GM19372 (cell line): Measurements from ENCODE around the gene CDCA5.

Experiments used
- ATAC-seq: cut with Tn5 transposase; IDR thresholded peaks from one replicate; pipeline ENCODE4 v1.9.1; 2021; ENCODE audit warnings: mild to moderate bottlenecking, low read depth, moderate library complexity; ENCODE audit not compliant: unreplicated experiment

The CDCA5 gene

DNA sequence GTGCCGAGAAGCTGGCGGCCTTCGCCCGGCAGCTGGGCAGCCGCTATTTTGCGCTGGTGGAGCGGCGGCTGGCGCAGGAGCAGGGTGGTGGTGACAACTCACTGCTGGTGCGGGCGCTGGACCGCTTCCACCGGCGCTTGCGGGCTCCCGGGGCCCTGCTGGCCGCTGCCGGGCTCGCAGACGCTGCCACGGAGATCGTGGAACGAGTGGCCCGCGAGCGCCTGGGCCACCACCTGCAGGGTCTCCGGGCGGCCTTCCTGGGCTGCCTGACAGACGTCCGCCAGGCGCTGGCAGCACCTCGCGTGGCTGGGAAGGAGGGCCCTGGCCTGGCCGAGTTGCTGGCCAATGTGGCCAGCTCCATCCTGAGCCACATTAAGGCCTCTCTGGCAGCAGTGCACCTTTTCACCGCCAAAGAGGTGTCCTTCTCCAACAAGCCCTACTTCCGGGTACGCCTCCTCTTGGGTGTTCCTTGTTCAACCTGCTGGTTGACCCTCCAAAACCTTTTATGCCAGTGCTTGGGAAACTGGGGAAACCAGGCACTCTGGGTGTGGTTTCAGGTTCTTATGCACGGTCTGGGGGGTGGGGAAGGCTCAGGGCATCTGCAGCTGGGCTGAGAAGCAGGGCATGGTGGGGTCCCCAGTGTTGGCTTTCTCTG is 24.8 kb upstream of the CDCA5 start:
- no peak for ATAC-seq

DNA sequence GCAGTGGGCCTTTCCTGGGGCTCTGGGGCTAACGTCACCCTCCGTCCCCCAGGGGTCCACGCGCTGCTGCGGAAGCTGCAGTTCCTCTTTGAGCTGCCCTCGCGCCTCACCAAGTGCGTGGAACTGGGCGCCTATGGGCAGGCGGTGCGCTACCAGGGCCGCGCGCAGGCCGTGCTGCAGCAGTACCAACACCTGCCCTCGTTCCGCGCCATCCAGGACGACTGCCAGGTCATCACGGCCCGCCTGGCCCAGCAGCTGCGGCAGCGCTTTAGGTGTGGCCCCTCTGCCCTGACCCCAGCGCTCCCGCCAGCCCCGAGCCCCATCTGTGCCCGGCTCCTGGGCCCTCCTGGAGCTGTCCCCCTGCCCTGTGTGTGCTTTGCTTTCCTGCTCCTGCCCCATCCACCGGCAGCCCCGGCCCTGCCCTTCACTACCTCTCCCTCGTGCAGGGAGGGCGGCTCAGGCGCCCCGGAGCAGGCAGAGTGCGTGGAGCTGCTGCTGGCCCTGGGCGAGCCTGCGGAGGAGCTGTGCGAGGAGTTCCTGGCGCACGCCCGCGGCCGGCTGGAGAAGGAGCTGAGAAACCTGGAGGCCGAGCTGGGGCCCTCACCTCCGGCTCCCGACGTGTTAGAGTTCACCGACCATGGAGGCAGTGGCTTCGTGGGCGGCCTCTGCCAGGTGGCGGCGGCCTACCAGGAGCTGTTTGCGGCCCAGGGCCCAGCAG is 24.1 kb upstream of the CDCA5 start:
- ATAC-seq = no peak

DNA sequence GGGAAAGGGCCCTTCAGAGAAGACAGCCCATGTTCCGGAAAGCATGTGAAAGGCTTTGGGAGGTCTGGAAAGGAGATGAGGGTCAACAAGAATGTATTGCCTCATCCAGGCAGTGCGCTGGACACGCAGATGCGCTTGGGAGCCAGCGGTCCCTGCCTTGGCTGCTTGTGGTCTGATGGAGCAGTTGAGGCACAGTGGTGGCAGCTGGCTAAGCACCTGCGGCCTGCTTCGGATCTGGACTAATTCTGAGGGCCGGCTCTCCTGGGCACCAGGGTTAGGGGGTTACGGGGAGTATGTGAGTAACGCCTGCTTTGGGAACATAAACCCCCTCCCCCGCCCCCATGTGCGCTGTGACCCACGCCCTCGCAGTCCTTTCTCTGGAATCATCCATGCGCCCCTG is 23.2 kb upstream of the CDCA5 start:
- ATAC-seq = no peak

DNA sequence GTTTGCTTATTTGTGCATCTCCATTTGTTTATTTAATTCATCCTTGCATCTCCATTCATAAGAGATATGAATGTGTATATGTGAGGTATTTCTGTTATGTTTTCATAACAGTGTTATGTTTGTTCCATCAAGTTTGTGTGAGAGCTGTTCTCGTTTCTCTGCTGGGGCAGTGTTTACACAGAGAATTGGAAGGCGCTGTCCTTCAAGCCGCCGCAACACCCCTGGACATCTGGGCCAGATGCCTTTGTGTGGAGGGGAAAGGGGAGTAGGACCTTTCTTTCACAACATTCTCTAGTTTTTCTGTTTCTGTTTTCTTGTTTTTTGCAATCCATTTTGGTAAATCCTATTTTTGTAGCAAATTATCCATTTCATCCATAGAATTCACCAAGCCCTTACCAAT is 20.8 kb upstream of the CDCA5 start:
- ATAC-seq = no peak

DNA sequence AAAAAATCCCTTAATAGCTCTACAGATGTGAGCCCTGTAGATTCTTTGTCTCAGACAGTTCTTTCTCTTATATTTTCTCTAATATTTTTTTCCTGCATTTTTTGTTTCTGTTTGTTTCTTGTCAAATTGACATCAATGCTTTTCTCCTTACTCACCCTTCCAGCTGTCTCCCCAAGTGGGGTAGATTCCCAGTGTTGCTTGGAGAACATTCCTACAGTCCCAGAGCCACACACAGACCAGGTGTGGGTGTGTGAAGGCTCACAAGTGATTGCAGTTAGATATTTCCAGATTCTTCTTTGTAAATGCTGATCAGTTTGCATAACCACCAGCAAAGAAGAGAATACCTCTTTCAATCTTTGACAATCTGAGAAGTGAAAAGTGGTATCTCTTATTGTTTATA is 19.6 kb upstream of the CDCA5 start:
- no peak for ATAC-seq

DNA sequence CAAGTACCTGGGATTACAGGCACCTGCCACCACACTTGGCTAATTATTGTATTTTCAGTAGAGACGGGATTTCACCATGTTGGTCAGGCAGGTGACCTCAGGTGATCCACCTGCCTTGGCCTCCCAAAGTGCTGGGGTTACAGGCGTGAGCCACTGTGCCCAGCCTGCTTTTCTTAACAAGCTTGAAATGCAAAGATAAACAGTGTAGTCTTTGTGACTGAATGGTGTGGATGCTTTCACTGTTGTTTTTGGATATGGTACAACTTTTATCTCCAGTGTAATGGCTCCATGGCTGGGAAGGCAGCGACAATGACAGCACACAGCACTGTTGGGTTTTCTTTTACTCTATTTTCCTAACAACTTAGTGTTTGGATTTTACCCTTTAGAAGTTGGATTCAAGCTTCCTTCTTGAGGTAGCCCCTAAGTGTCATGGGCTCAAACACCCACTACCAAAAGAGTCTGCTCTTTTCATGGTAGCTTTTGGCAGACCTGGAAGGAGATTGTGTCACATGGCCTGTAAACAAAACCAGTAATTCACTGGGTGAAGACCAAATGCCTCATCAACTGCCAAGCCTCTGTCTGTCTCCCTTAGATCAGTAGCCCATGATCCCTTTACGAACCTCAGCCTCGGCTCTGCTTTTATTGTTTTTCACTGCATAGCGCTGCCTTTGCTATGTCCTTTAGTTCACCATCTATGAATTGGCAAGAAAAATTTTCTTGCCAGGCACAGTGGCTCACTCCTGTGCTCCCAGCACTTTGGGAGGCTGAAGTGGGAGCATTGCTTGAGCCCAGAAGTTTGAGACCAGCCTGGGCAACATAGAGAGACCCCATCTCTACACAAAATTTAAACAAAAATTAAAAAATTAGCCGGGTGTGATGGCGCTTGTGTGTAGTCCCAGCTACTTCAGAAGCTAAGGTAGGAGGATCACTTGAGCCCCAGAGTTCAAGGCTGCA is 18.6 kb upstream of the CDCA5 start:
- no peak for ATAC-seq

DNA sequence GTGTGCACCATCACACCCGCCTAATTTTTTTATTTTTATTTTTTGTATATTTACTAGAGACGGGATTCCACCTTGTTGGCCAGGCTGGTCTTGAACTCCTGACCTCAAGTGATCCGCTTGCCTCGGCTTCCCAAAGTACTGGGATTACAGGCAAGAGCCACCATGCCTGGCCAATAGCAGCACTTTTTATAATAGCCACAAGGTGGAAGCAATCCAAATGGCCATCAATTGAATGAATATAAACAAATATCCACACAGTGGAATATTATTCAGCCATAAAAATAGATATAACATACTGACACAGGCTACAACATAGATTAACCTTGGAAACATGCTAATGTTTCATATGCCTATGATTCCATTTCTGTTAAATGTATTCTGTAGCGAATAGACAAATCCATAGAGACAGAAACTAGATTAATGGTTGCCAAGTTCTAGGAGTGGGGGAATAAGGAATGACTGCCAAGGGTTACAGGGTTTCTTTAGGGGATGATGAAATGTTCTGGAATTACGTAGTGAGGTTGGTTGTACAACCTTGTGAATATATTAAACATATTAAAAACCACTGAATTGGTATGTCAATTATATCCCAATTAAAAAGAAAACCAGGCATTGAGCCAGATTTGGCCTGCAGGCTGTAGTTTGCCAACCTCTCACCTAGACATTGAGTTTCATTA is 17.0 kb upstream of the CDCA5 start:
- no peak for ATAC-seq

DNA sequence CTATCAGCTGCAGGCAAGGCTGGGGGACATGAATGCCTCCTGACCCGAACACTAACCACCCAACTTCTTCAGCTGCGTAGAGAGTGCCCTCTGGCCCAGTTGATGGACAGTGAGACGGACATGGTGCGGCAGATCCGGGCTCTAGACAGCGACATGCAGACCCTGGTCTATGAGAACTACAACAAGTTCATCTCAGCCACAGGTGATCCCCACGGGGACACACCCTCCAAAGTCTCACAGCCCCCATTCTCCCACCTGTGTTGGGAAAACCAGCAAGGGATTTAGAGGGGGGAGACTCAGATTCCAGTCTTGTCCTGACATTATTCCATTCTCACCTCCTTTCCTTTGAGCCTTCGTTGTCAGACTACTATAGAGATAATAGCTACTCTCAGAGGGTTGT is 13.1 kb upstream of the CDCA5 start:
- ATAC-seq = no peak

DNA sequence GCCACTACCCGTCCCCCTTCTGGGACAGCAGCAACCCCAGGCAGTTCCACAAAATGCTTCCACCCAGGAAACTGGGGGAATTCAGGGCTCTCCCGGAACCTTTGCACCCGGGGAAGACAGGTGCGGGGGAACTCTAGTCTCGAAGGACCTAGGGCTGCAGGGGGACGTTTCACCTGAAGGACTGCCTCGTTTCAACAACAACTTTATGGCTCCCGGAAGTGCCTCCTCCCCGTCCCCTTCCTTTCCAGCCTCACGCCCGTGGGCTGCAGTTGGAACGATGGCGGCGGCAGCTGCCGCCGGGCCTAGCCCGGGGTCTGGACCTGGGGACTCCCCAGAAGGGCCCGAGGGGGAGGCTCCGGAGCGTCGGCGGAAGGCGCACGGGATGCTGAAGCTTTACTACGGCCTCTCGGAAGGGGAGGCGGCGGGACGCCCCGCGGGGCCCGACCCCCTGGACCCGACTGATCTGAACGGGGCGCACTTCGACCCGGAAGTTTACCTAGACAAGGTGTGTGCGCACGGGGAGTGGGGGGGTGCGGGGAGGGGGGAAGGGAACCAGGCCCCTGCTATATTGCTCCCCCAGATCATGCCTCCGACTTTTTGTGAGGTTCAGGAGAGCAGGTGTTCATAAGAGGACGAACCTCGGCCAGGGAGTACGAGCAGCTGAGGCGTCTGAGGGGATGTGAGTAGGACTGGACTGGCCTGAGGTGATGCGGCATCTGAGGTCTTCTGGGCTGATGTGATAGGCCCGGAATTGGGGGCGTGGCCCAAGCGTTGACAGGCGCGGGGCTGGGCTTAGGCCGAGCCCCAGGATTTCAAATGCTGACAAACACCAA is 12.3 kb upstream of the CDCA5 start, which contains the start of gene VPS51:
TSS of gene VPS51 (plus strand) at position 241 of the 833 bp plus-strand sequence. CDS start at position 278, 37 bp downstream.
- peak; percentile 87 for ATAC-seq

DNA sequence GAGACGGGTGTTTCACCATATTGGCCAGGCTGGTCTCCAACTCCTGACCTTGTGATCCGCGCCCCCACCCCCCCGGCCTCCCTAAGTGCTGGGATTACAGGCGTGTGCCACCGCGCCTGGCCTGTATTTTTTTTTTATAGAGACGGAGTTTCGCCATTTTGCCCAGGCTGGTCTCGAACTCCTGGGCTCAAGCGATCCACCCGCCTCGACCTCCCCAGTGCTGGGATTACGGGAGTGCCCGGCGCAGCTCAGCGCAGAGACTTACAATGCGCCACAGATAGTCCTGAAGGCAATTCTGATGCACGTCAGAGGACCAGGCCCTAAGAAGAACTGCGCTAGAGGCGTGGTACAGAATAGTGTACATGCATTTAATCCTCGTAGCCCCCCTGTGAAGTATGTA is 11.6 kb upstream of the CDCA5 start:
- no peak for ATAC-seq

DNA sequence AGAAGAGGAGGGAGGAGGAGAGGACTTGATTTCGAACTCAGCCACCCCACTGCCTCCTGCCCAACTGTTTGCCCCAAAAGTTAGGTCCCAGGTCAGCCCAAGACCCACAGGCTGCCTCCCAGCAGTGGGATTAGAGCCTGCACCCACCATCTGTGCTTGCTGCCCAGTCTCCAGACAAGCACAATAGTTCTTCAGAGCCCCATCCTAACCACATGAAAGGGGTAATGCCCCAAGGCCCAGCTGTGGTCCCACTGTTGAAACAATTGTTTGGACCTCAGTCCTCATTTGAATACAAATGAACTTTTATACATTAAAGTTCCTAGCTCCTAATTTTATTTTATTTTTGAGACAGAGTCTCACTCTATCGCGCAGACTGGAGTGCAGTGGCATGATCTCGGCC is 6.8 kb upstream of the CDCA5 start:
- no peak for ATAC-seq

DNA sequence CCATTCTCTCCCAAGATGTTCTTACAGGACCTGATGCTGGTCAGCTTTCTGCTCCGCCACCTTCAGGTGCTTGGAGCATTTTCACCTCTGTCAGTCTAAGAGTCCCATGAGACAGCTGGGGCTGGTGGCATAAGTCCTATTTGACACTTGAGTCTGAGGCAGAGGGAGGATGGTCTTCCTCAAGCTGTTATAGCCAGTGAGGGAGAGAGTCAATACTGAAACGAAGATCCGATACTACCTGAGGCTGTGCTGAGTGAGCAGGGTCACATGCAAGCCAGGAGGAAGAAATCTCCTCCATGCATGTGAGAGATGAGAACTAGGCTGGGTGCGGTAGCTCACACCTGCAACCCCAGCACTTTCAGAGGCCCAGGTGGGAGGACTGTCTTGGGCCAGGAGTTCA is 5.8 kb upstream of the CDCA5 start:
- ATAC-seq = no peak

DNA sequence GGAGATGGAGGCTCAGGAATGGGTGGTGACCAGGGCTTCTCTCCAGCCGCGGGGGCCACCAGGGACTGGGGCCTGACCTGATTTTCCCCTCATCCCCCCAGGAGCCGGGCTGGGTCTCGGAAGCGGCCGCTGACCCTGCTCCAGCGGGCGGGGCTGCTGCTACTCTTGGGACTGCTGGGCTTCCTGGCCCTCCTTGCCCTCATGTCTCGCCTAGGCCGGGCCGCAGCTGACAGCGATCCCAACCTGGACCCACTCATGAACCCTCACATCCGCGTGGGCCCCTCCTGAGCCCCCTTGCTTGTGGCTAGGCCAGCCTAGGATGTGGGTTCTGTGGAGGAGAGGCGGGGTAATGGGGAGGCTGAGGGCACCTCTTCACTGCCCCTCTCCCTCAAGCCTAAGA is 4.0 kb upstream of the CDCA5 start:
- ATAC-seq = no peak

DNA sequence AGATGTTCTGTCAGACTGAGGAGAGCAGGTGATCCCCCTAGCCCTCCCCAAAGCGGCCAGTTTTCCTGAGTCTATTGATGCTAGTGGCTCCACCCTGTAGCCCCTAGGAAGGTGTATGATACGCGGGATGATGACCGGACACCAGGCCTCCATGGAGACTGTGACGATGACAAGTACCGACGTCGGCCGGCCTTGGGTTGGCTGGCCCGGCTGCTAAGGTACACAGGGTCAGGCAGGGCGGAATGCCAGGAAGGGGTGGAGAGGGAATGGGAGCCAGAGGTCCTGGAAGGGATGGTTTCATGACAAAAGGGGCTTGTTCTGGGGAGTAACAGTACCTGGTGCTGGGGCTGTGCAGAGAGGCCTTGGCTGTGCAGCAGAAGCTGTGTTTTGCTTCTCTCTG is 3.4 kb upstream of the CDCA5 start:
- ATAC-seq = no peak

DNA sequence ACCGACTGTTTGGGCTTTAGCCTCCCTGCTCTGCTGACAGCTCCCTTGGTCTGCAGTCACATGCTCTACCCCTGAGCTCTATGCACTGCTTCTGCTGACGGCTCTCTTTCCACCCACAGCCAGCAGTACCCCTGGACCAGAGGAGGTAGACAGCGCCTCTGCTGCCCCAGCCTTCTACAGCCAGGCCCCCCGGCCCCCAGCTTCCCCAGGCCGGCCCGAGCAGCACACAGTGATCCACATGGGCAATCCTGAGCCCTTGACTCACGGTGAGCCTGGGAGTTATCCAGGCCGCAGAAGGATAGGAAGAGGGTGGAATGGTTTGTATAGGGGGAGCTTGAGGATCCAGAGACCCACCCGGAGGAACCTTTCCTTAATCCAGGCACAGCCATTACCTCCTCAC is 3.0 kb upstream of the CDCA5 start:
- ATAC-seq = no peak

DNA sequence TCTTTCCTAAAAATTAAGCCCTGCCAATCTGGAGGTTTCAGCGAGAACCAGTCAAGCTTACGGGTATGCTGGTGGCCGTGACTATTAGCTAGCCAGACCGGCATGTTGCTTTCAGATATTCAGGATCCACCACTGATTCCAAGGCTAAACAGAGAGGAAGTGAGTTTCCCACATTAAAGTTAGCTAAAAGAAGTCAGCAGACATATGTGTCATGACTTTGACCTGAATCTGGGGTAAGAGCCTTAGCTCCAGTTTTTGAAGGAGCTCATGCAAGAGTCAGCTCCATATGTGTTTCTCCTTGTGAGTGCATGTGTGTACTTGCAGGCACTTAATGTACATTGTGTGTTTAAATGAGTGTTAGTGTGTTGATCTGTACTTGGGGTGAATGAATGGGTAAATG is 1.6 kb upstream of the CDCA5 start:
- ATAC-seq = no peak

DNA sequence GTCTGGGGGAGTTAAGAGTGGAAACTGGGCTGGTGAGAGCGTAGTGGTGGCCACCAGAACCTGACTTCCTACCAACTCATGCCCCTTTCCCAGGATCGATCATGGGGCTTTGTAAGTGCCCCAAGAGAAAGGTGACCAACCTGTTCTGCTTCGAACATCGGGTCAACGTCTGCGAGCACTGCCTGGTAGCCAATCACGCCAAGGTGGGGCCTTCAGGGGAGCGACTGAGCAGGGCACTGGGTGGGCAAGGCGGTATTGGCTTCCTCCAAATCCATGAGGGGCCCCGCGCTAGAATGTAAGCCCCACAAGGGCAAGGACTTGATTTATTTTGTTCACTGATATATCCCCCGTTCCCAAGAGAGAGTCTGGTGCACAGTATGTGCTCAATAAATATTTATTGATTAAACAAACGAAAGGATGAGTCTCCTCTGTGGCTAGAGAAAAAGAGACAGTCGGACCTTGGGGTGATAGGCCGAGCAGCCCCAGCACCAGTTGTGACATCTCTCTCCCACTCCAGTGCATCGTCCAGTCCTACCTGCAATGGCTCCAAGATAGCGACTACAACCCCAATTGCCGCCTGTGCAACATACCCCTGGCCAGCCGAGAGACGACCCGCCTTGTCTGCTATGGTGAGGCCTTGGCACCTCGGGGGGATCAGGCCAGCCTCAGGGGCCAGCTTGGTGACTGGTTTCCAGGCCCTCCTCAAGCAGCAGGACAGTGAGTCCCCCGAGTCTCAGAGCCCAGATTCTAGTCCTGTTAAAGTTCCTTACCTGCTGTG is 947 bp upstream of the CDCA5 start:
- no peak for ATAC-seq

DNA sequence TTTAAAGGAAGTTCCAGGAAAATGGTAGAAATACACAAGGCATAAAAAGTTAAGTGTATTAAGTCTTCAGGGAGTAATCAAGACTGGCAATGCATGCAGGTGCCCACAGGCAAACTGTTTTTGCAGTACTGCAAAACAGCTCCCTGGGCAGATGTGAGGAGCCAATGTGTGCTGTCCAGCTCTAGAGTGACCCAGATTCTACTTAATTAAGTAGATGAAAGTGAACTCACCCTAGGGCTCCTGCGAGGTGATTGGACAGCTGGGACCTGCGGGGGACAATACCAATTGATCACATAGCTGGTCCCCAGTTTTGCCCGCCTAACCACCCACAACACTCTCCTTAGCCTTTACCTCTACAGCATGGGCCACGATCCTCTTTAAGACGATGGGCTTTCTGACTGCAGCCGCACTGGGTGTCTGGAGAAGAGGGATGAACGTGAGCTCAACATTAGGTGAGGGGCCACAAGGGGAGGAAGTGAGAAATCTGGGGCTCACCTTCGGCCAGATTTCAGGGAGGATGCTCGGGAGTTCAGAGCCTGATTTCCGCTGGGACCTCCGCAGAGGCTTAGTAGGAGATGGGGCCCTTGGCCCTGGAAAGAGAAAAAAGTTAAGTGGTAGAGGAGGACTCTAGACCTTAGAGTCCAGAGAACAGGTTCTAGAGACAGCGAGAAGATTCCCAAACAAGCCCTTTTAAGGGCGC is 556 bp downstream of the CDCA5 start:
- no peak for ATAC-seq
